NCI-H1436 treated with DMSO at 0.1 percent for 48 hours (cell line): ENCODE results near the gene DIAPH3.

Experiments
- DNase-seq: peaks from one replicate; lab custom pipeline; 2025; lab: John Stamatoyannopoulos, UW

DIAPH3 gene

GRCh38 chr13:59710416-59710815, 453.3 kb downstream of the DIAPH3 start:
- DNase-seq = no peak

- no peak for DNase-seq
Observed at GRCh38 chr13:59706101-59706976, 457.4 kb downstream of the DIAPH3 start.

- DNase-seq = no peak
Observed at GRCh38 chr13:59702269-59702668, 461.5 kb downstream of the DIAPH3 start.

- no peak for DNase-seq
Observed at GRCh38 chr13:59701261-59701660, 462.5 kb downstream of the DIAPH3 start.

- no peak for DNase-seq
Observed at GRCh38 chr13:59700281-59700680, 463.4 kb downstream of the DIAPH3 start.

- no peak for DNase-seq
Observed at GRCh38 chr13:59696271-59696670, 467.5 kb downstream of the DIAPH3 start.

- no peak for DNase-seq
Observed at GRCh38 chr13:59691501-59692066, 472.1 kb downstream of the DIAPH3 start.

GRCh38 chr13:59690857-59691500, 472.7 kb downstream of the DIAPH3 start:
- no peak for DNase-seq

- no peak for DNase-seq
Observed at GRCh38 chr13:59689057-59689456, 474.7 kb downstream of the DIAPH3 start.

- no peak for DNase-seq
Observed at GRCh38 chr13:59686798-59687394, 476.8 kb downstream of the DIAPH3 start.

- DNase-seq = no peak
Observed at GRCh38 chr13:59684105-59684504, 479.6 kb downstream of the DIAPH3 start.

- DNase-seq = no peak
Observed at GRCh38 chr13:59681636-59682311, 482.0 kb downstream of the DIAPH3 start.

- DNase-seq = no peak
Observed at GRCh38 chr13:59680429-59681024, 483.2 kb downstream of the DIAPH3 start.

GRCh38 chr13:59679254-59679653, 484.5 kb downstream of the DIAPH3 start:
- no peak for DNase-seq

- no peak for DNase-seq
Observed at GRCh38 chr13:59677966-59678814, 485.5 kb downstream of the DIAPH3 start.

GRCh38 chr13:59677430-59677829, 486.3 kb downstream of the DIAPH3 start:
- no peak for DNase-seq

- no peak for DNase-seq
Observed at GRCh38 chr13:59674616-59675015, 489.1 kb downstream of the DIAPH3 start.

GRCh38 chr13:59673286-59673685, 490.4 kb downstream of the DIAPH3 start:
- no peak for DNase-seq

GRCh38 chr13:59672445-59672844, 491.3 kb downstream of the DIAPH3 start:
- DNase-seq = no peak

GRCh38 chr13:59671881-59672280, 491.8 kb downstream of the DIAPH3 start:
- DNase-seq = no peak

GRCh38 chr13:59666504-59666903, 497.2 kb downstream of the DIAPH3 start:
- peak; percentile 13 for DNase-seq
